ENCODE results near the gene BMAL1.

DNA sequence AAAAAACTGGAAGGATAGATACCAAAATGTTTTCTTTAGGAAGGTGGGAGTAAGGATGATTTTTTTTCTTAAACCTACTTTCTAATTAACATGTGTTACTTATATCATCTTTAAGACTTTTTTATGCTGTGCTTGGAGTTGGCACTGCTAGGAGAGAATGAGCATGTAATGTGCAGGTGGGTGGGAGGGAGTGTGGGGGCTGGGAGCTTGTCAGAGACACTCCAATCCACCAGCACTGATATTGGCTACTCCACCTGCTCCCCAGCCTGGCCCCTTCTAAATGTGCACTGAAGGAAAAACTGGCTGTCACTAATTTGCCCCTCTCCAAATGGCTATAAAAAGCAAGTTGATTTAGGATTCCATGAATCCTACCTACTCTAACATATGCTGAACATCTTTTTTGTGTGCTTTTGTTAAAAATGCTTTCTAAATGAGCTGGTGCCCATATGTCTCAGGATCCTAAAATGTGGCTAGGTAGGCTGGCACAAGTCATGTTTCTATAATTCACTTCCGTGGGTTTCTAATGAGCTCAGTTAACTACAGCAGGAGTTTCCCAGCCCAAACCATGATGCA, 44.3 kb upstream of the BMAL1 start:
- TF ChIP-seq CTCF (IDR thresholded peaks at IDR 0.05; ENCODE audit: insufficient read depth, low read length, poor library complexity, severe bottlenecking), result no peak
- TF ChIP-seq EZH2phosphoT487 (conservative IDR thresholded peaks at IDR 0.05; ENCODE audit: low read length), result no peak

All from SU-DHL-6 (cell line).